Measurements from ENCODE around the gene GHDC.

GRCh38 chr17:42243493-42243982 lies 49.2 kb upstream of the GHDC start:
- TF ChIP-seq, protein P1, sequence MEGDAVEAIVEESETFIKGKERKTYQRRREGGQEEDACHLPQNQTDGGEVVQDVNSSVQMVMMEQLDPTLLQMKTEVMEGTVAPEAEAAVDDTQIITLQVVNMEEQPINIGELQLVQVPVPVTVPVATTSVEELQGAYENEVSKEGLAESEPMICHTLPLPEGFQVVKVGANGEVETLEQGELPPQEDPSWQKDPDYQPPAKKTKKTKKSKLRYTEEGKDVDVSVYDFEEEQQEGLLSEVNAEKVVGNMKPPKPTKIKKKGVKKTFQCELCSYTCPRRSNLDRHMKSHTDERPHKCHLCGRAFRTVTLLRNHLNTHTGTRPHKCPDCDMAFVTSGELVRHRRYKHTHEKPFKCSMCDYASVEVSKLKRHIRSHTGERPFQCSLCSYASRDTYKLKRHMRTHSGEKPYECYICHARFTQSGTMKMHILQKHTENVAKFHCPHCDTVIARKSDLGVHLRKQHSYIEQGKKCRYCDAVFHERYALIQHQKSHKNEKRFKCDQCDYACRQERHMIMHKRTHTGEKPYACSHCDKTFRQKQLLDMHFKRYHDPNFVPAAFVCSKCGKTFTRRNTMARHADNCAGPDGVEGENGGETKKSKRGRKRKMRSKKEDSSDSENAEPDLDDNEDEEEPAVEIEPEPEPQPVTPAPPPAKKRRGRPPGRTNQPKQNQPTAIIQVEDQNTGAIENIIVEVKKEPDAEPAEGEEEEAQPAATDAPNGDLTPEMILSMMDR (IDR thresholded peaks at IDR 0.05) = no peak
- no peak for TF ChIP-seq POLR2A (IDR thresholded peaks at IDR 0.05)
